AML-193 (cell line): ENCODE measurements around the gene TNRC18.
"Not testable (repeated sequence)": the region's sequence is repeated elsewhere in the genome, so short reads cannot be mapped to it uniquely, and the experiment has no call there.

Experiments used
- DNase-seq, 2 experiments: peaks; one replicate each; lab custom pipeline; 2025; lab: John Stamatoyannopoulos, UW

TNRC18 gene

GRCh38 chr7:5423306-5423975 lies at the start of gene TNRC18:
Gene TNRC18, minus strand, starts transcription at chr7:5423834. Its CDS starts 2,588 bp downstream, at chr7:5421246.
- DNase-seq = no peak

GRCh38 chr7:5472432-5473315 lies 49.0 kb upstream of the TNRC18 start:
- peak; percentile 79 to 99 for DNase-seq

GRCh38 chr7:5471623-5472022 lies 48.0 kb upstream of the TNRC18 start:
- DNase-seq = not testable (repeated sequence)

- no peak for DNase-seq
Measured at GRCh38 chr7:5470816-5471215, 47.2 kb upstream of the TNRC18 start.

- no peak for DNase-seq
Measured at GRCh38 chr7:5470167-5470532, 46.5 kb upstream of the TNRC18 start.

- DNase-seq = no peak
Measured at GRCh38 chr7:5469375-5470166, 45.9 kb upstream of the TNRC18 start.

GRCh38 chr7:5467645-5468044 lies 44.0 kb upstream of the TNRC18 start:
- DNase-seq = no peak

- DNase-seq = no peak
Measured at GRCh38 chr7:5466551-5466950, 42.9 kb upstream of the TNRC18 start.

- DNase-seq = no peak
Measured at GRCh38 chr7:5463031-5463430, 39.4 kb upstream of the TNRC18 start.

- peak; percentile 66 for DNase-seq
Measured at GRCh38 chr7:5462216-5462615, 38.6 kb upstream of the TNRC18 start.

- peak; percentile 10 to 13 for DNase-seq
Measured at GRCh38 chr7:5458921-5459480, 35.4 kb upstream of the TNRC18 start.

- DNase-seq = peak; percentile 48 to 61
Measured at GRCh38 chr7:5457245-5457735, 33.7 kb upstream of the TNRC18 start.

GRCh38 chr7:5456409-5456808 lies 32.8 kb upstream of the TNRC18 start:
- no peak for DNase-seq

- no peak for DNase-seq
Measured at GRCh38 chr7:5455581-5456219, 32.1 kb upstream of the TNRC18 start.

GRCh38 chr7:5455175-5455574 lies 31.5 kb upstream of the TNRC18 start:
- no peak for DNase-seq

GRCh38 chr7:5454485-5454884 lies 30.9 kb upstream of the TNRC18 start:
- DNase-seq = no peak

- DNase-seq = no peak
Measured at GRCh38 chr7:5453566-5454075, 30.0 kb upstream of the TNRC18 start.

GRCh38 chr7:5452937-5453540 lies 29.4 kb upstream of the TNRC18 start:
- DNase-seq = no peak

- no peak for DNase-seq
Measured at GRCh38 chr7:5452470-5452899, 28.9 kb upstream of the TNRC18 start.

- DNase-seq = no peak
Measured at GRCh38 chr7:5451391-5451790, 27.8 kb upstream of the TNRC18 start.
